Muscle layer of colon (tissue), 2 donors: ENCODE measurements around the gene GPR137B.

Experiments used
- H3K27ac ChIP-seq: one replicate; pipeline ENCODE4 v1.7.0; 2013; ENCODE audit warnings: low read depth, mild to moderate bottlenecking, low read length, moderate library complexity
- H3K27me3 ChIP-seq, 2 donors: one replicate each; pipeline ENCODE4 v1.7.0; 2013; ENCODE audit warnings: low read length in 2 of 2, mild to moderate bottlenecking in 2 of 2; ENCODE audit not compliant: insufficient read depth in 2 of 2, control insufficient read depth in 1 of 2
- H3K36me3 ChIP-seq: one replicate; pipeline ENCODE4 v1.7.0; 2013; ENCODE audit warnings: mild to moderate bottlenecking, low read length; ENCODE audit not compliant: insufficient read depth
- H3K4me1 ChIP-seq: one replicate; pipeline ENCODE4 v1.7.0; 2013; ENCODE audit warnings: mild to moderate bottlenecking, low read length; ENCODE audit not compliant: insufficient read depth
- H3K4me3 ChIP-seq, 2 donors: one replicate each; pipeline ENCODE4 v1.7.0; 2013; ENCODE audit warnings: low read length in 2 of 2, low read depth in 1 of 2, mild to moderate bottlenecking in 1 of 2, moderate library complexity in 1 of 2
- H3K9ac ChIP-seq: one replicate; pipeline ENCODE4 v1.7.0; 2013; ENCODE audit warnings: low read length
- H3K9me3 ChIP-seq: one replicate; pipeline ENCODE4 v1.7.0; 2013; ENCODE audit warnings: mild to moderate bottlenecking, low read length
- donor health status: abdominal sarcoma.
- donor health status: Adenocarcinoma of cecum.

Gene GPR137B

DNA sequence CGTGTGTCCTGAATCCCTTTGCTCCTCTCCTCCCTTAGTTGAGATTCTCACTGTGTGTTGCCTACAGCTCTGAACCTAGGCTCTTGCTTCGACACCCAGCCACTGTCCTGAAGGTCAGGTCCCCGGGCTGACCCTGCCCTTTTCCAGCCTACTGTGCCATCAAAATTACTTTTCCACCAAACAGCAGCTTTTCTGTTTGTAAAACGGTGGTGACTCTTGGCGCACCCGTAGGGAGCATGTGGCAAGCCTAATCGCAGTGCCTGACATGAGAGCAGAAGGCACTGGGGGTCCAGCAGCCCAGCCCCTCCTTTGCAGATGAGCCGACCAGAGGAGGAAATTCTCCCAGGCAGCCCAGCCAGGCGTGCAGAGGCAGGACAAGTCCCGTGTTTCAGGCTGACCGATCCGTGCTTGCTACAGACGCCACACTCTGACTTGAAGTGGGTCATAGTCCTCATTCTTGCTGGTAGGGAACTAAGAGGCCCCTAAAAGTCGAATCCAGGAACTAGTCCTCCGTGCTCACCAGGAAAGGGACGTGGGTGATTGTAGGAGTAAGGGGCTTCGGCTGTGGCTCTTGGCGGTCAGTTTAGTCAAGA is 6.8 kb downstream of the GPR137B start:
- peaks cover 22% of the 10 kb centered on the region for H3K4me1 ChIP-seq

GRCh38 chr1:236149696-236150228 is 7.4 kb downstream of the GPR137B start:
- Histone ChIP-seq H3K9me3 (no peaks in the 10 kb centered on the region), H3K27me3 (no peaks in the 10 kb centered on the region), H3K27ac (no peak overlapping the region), H3K36me3 (no peaks in the 10 kb centered on the region), H3K4me1 (peaks cover 15% of the 10 kb centered on the region), H3K9ac (no peak overlapping the region), H3K4me3 (no peak overlapping the region)

More for the DNA sequence above, 6.8 kb downstream of the GPR137B start:
- Histone ChIP-seq H3K27ac (no peak overlapping the region), H3K36me3 (no peaks in the 10 kb centered on the region), H3K9me3 (no peaks in the 10 kb centered on the region), H3K9ac (no peak overlapping the region), H3K4me3 (no peak overlapping the region), H3K27me3 (no peaks in the 10 kb centered on the region)

DNA sequence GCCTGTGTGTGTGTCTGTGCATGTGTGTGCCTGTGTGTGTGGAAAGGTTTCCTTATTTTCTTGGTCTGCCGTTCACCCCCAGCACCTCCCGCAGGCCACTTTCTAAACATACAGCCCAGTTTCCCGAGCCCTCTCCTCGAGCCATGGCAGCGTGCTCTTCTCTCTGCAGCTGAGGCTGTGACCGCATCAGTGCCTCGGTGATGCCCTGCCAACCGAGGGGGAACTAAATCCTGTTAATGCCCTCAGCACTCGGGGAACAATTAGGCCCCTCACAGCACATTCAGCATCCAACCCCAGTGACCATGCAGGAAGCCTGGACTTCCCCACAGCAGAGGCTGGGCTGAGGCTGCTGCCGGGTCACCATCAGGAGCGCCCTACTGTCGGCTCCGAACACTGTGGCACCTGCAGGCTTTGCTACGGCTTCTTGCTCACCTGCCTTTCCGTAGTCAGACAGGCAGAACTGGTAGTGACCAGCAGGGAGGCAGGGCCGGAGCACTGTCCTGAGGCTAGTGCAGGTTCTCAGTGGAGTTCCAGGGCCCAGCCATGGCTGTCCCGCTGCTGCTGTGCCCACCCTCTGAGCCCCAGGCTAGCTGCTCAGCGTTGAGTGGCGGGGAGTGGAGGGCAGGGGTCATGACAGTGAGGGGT is 8.1 kb downstream of the GPR137B start:
- Histone ChIP-seq H3K36me3 (no peaks in the 10 kb centered on the region), H3K4me1 (peaks cover 14% of the 10 kb centered on the region), H3K9me3 (no peaks in the 10 kb centered on the region), H3K4me3 (no peak overlapping the region), H3K27me3 (no peaks in the 10 kb centered on the region), H3K9ac (no peak overlapping the region), H3K27ac (no peak overlapping the region)

GRCh38 chr1:236150986-236151385 is 8.6 kb downstream of the GPR137B start:
- Histone ChIP-seq H3K9me3 (no peaks in the 10 kb centered on the region), H3K36me3 (no peaks in the 10 kb centered on the region), H3K27me3 (no peaks in the 10 kb centered on the region), H3K9ac (no peak overlapping the region), H3K4me1 (peaks cover 14% of the 10 kb centered on the region), H3K4me3 (no peak overlapping the region), H3K27ac (no peak overlapping the region)

- no peaks in the 10 kb centered on the region for H3K9me3 ChIP-seq
- no peaks in the 10 kb centered on the region for H3K27me3 ChIP-seq
- H3K9ac ChIP-seq = no peak overlapping the region
- H3K27ac ChIP-seq = no peak overlapping the region
- H3K36me3 ChIP-seq = no peaks in the 10 kb centered on the region
- H3K4me3 ChIP-seq = no peak overlapping the region
- H3K4me1 ChIP-seq = peaks cover 14% of the 10 kb centered on the region
Observed at GRCh38 chr1:236151739-236152424, 9.5 kb downstream of the GPR137B start.

GRCh38 chr1:236154126-236154525 is 11.8 kb downstream of the GPR137B start:
- no peak overlapping the region for H3K9ac ChIP-seq
- H3K4me3 ChIP-seq = no peak overlapping the region
- no peak overlapping the region for H3K27ac ChIP-seq
- H3K27me3 ChIP-seq = no peaks in the 10 kb centered on the region
- no peaks in the 10 kb centered on the region for H3K36me3 ChIP-seq
- H3K4me1 ChIP-seq = peaks cover 14% of the 10 kb centered on the region
- no peaks in the 10 kb centered on the region for H3K9me3 ChIP-seq

GRCh38 chr1:236154671-236155398 is 12.5 kb downstream of the GPR137B start:
- H3K36me3 ChIP-seq = no peaks in the 10 kb centered on the region
- H3K4me3 ChIP-seq = no peak overlapping the region
- H3K9ac ChIP-seq = no peak overlapping the region
- no peaks in the 10 kb centered on the region for H3K27me3 ChIP-seq
- H3K27ac ChIP-seq = no peak overlapping the region
- peaks cover 8% of the 10 kb centered on the region for H3K4me1 ChIP-seq
- no peaks in the 10 kb centered on the region for H3K9me3 ChIP-seq

GRCh38 chr1:236155399-236155767 is 13.0 kb downstream of the GPR137B start:
- Histone ChIP-seq H3K9ac (no peak overlapping the region), H3K9me3 (no peaks in the 10 kb centered on the region), H3K27me3 (no peaks in the 10 kb centered on the region), H3K4me1 (peaks cover 8% of the 10 kb centered on the region), H3K36me3 (no peaks in the 10 kb centered on the region), H3K4me3 (no peak overlapping the region), H3K27ac (no peak overlapping the region)

- Histone ChIP-seq H3K9ac (no peak overlapping the region), H3K9me3 (no peaks in the 10 kb centered on the region), H3K4me3 (no peak overlapping the region), H3K4me1 (peaks cover 2% of the 10 kb centered on the region), H3K27me3 (no peaks in the 10 kb centered on the region), H3K36me3 (no peaks in the 10 kb centered on the region), H3K27ac (no peak overlapping the region)
Observed at GRCh38 chr1:236155841-236156503, 13.6 kb downstream of the GPR137B start.

DNA sequence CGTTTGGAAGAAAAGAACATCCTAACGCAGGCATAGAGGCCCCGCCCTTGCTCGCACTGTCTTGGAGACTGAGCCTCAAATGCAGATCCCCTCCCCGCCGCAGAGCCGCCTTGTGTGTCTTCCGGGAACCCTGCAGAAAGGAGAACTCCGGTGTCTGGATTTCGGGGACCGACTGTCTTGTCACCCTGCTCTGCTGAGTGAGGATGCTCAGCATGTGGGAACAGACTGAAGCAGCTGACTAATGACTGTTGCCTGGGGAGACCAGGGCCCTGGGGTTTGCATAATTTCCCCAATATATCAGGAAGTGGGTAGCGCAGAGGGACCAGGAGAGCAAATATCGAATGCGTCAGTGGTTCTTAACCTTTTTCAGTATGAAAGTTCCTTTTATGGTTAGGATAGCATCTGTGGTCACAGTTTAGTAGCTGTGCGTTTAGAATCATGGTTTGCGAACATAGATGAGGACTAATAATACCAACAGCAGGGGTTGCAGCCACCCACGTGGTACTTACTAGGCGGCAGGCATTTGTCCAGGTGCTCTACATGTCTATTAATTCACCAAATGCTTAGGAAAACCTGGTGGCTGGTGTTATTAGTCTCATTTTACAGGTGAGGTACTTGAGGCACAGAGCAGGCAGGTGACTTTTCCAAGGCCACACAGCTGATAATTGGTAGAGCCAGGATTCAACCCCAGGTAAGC is 14.3 kb downstream of the GPR137B start:
- Histone ChIP-seq H3K9ac (no peak overlapping the region), H3K9me3 (no peaks in the 10 kb centered on the region), H3K27ac (no peak overlapping the region), H3K27me3 (no peaks in the 10 kb centered on the region), H3K4me1 (no peaks in the 10 kb centered on the region), H3K36me3 (no peaks in the 10 kb centered on the region), H3K4me3 (no peak overlapping the region)
